Left forelimb (tissue), 1 donor: ENCODE measurements around the gene BSCL2.
"Not testable (repeated sequence)": the region's sequence is repeated elsewhere in the genome, so short reads cannot be mapped to it uniquely, and the experiment has no call there.

Source experiments
- DNase-seq: peaks from one replicate; pipeline ENCODE4 v3.0.0-alpha.2; 2018; ENCODE audit warnings: low spot score

The BSCL2 gene

GRCh38 chr11:62687508-62688396 lies 19.5 kb downstream of the BSCL2 start:
- no peak for DNase-seq

DNA sequence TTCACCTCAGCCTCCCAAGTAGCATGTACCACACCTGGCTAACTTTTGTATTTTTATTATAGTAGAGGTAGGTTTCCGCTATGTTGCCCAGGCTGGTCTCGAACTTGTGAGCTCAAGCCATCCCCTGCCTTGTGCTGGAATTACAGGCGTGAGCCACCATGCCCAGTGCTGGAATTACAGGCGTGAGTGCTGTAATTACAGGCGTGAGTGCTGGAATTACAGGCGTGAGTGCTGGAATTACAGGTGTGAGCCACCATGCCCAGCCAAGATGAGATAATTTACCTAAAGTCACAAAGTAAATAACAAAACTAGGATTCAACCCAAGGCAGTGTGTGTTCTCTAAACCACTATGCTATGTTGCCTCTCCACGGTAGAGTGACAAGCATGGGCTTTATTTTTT lies 24.7 kb downstream of the BSCL2 start:
- no peak for DNase-seq

GRCh38 chr11:62680825-62681240 lies 26.4 kb downstream of the BSCL2 start:
- DNase-seq, result no peak

- DNase-seq, result peak; percentile 97
Measured at GRCh38 chr11:62678770-62679696, 28.2 kb downstream of the BSCL2 start, which contains the start of gene UBXN1. Gene UBXN1, minus strand, starts transcription at chr11:62679073. Its CDS starts 150 bp downstream, at chr11:62678923.

DNA sequence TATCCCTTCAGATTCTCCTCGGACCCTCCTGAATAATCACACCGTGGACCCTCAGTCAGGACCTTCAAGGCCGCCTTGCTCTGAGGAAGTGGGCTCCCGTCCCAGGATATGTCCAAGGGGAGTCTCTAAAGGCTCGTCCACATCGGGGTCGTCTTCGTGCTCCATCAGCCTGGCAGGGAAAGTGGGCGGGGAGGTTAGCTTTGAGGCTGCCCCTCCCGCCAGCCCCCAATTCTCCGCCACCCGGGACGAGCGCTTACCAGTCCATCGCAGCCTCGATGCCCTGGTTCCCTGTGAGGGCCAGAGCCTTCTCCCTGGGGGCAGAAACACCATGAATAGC lies 28.8 kb downstream of the BSCL2 start:
- no peak for DNase-seq

GRCh38 chr11:62677714-62678113 lies 29.5 kb downstream of the BSCL2 start:
- DNase-seq, result no peak

DNA sequence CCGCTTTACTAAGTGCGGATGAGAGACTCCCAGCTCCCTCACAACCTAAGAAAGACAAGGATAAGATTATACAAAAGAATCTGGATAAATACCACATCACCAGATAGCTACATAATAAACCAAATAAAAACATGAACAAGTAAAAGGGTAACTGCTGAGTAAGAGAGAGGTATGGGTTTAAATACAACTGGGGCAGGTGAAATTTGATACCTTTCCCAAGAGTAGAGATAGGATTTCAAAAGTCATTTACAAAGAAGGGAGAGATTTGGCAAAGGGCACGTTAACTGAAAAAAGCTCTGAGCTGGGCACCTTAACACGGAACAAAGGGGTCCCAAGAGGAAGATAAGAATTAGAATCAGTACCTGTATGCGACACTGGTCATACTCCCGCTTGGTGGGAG lies 30.1 kb downstream of the BSCL2 start:
- DNase-seq, result no peak

GRCh38 chr11:62676698-62677097 lies 30.5 kb downstream of the BSCL2 start:
- DNase-seq, result no peak

DNA sequence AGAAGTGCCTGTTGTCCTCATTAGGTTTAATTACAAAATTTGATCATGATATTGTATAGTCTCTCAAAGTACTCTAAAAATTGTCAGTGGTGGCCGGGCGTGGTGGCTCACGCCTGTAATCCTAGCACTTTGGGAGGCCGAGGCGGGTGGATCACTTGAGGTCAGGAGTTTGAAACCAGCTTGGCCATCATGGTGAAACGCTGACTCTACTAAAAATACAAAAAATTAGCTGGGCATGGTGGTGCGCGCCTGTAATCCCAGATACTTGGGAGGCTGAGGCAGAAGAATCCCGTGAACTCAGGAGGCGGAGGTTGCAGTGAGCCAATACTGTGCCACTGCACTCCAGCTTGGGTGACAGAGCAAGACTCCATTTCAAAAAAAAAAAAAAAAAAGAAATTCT lies 31.8 kb downstream of the BSCL2 start:
- not testable (repeated sequence) for DNase-seq

DNA sequence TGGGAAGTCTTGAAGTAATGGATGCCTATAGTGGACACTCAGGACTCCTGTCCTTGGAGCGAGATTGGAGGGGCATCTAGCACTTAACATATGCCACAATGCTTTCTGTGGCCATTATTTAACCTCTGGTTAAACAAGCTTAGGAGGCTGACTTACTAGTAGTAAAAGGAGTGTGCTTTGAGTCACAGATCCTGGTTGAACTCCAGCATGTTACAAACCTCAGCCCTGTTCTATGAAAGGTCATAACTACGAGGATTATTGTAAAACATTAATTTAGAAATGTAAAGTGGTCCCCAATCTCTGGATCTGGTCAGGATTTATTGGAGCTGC lies 34.1 kb downstream of the BSCL2 start:
- no peak for DNase-seq

DNA sequence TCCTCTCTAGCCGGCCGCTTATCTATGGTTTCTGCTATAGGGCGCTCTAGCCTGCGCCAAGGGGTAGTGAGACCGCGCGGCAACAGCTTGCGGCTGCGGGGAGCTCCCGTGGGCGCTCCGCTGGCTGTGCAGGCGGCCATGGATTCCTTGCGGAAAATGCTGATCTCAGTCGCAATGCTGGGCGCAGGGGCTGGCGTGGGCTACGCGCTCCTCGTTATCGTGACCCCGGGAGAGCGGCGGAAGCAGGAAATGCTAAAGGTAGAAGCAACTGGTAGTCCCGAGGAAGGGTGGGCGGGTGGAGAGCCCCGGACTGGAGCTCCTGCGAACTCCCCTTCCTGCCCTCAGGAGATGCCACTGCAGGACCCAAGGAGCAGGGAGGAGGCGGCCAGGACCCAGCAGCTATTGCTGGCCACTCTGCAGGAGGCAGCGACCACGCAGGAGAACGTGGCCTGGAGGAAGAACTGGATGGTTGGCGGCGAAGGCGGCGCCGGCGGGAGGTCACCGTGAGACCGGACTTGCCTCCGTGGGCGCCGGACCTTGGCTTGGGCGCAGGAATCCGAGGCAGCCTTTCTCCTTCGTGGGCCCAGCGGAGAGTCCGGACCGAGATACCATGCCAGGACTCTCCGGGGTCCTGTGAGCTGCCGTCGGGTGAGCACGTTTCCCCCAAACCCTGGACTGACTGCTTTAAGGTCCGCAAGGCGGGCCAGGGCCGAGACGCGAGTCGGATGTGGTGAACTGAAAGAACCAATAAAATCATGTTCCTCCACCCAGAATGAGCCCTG lies 35.4 kb downstream of the BSCL2 start, which contains the start of the genes LBHD1 and UQCC3:
Gene LBHD1 (minus strand): TSS at position 660 of the 782 bp plus-strand sequence. CDS start 2,236 bp downstream, outside the sequence.
Gene UQCC3 (plus strand): TSS at position 66 of the 782 bp plus-strand sequence. CDS start 73 bp downstream, at position 139.
- DNase-seq, result peak; percentile 87

GRCh38 chr11:62671236-62671607 lies 36.0 kb downstream of the BSCL2 start:
- no peak for DNase-seq

DNA sequence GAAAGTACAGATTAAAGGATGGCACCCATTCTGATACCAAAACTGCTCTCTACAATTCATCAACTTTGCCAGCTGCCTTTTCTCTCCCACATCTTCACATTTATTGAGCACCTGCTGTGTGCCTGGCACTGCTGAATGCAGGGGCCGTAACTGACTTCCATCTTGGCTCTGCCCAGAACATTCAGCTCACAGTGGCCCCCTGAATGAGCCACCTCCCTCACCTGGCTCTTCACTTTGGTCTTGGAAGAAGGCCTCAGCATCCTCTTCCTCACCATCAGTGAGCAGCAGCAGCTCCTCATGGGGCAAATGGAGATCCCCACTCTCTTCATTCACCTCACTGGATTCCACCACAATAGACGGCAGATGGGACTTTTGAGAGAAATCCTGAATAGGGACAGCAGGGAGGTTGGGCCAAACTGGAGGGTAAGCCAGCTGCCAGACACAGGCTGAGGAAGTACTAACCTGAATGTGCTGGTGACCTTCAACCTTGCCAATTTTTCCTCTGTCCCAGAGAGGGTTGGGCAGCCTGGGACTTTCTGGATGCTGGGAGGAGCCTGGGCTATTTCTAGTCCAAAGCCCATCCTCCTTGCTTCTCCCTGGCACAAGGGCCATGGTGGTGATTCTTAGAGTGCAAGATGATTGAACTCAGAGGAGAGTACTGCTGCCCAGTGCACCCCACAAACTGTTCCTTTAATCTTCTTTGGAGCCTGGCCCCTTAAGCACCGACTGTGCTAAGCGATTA lies 37.6 kb downstream of the BSCL2 start:
- no peak for DNase-seq

- no peak for DNase-seq
Measured at GRCh38 chr11:62667460-62667859, 39.8 kb downstream of the BSCL2 start.

DNA sequence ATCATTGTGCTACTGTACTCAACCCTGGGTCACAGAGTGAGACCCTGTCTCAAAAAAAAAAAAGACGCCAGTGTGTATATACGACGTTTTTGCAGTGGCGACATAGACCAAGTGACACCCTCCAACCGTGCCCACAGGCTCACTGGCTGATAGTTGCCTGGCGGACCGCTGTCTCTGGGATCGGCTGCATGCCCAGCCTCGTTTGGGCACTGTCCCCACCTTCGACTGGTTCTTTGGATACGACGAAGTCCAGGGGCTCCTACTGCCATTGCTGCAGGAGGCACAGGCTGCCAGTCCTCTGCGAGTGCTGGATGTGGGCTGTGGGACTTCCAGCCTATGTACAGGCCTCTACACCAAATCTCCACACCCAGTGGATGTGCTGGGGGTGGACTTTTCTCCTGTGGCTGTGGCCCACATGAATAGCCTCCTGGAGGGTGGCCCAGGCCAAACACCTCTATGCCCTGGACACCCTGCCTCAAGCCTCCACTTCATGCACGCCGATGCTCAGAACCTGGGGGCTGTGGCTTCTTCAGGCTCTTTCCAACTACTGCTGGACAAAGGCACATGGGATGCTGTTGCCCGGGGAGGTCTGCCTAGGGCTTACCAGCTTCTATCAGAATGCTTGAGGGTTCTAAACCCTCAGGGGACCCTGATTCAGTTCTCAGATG lies 40.8 kb downstream of the BSCL2 start:
- DNase-seq, result no peak

DNA sequence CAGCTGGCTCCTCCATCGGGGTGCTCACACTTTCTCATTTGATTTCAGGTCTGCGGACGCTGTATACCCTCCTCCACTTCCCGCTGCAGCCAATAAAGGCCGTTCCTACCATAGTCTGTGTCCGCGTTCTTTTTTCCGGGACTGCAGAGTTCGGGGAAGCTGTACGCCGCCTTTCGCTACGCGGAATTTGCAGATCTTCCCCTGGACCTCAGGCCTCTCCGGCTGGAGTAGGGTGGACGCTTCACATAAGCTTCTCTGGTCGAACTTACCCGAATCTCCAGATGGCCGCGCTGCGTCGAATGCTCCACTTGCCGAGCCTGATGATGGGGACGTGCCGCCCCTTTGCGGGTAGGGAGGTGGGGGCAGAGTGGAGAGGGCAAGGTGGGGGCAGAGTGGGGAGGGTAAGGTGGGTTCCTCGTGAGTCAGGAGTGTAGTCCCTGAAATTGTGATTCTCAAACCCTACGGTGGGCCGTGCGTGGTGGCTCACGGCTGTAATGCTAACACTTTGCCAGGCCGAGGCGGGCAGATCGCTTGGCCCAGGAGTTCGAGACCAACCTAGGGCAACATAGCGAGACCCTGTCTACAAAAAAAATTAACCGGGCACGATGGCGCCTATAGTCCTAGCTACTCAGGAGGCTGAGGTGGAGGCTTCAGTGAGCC lies 41.5 kb downstream of the BSCL2 start:
- no peak for DNase-seq

DNA sequence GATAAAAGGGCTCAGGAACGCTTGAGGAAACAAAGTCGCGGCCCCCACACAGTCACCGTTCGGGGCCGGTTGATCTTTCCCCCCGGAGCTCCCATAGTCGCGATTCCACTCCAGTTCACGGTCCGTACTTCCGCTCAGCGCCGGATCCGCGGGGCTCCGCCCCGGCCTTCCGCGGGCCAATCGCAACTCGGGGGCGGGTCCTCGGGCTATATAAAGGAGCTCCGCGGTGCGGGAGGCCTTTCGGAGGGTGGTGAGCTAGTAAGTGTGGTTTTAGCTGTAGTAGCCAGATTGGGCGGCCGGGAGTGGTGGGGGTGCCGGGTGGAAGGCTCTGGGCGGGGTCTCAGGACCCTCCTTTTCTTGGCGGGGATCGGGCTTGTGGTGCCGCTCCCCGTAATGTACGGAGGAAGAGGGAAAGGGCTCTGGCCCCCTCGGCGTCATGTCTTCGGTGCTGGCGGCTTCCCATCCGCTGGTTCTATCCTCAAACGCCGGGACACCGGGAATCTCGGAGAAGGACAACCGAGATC lies 42.1 kb downstream of the BSCL2 start, which contains the start of the genes C11orf98 and CSKMT:
Gene C11orf98 (minus strand): TSS at position 136 of the 524 bp plus-strand sequence. CDS start 41 bp downstream, at position 95.
Gene CSKMT (plus strand): TSS at position 238 of the 524 bp plus-strand sequence. CDS start 568 bp downstream, outside the sequence.
- peak; percentile 99 for DNase-seq

DNA sequence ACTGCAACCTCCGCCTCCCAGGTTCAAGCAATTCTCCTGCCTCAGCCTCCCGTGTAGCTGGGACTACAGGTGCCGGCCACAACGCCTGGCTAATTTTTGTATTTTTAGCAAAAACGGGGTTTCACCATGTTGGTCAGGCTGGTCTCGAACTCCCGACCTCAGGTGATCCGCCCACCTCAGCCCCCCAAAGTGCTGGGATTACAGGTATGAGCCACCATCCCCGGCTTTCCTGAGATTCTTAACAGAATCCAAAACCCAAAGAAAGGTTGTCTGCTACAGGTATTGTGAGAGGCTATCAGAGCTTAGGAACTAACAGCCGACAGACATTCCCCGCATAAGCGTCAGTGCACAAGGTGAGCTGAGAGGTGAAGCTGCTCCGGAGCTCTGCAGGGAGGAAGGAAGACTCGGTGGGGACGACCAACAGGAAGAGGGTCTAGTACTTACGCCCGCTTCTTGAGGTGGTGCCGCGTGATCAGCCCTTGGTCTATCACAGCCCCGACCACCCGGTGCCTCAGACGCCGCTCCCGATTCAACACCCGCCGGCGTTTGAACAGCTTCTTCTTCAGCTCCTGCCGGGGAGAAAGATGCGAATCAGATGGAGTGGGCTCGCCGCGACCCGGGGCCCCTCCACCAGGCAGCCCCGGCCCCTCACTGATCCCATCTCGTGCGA lies 42.7 kb downstream of the BSCL2 start:
- DNase-seq, result no peak
